GM18498 (cell line): Measurements from ENCODE around the gene ATOH7.
"Not testable (repeated sequence)": the region's sequence is repeated elsewhere in the genome, so short reads cannot be mapped to it uniquely, and the experiment has no call there.

Experiments
- ATAC-seq: cut with Tn5 transposase; IDR thresholded peaks from one replicate; pipeline ENCODE4 v1.9.1; 2021; ENCODE audit warnings: mild to moderate bottlenecking, moderate library complexity; ENCODE audit not compliant: unreplicated experiment

Gene ATOH7

GRCh38 chr10:68238371-68238770 lies 6.5 kb upstream of the ATOH7 start:
- ATAC-seq = no peak

- ATAC-seq = no peak
Measured at GRCh38 chr10:68237173-68237572, 5.3 kb upstream of the ATOH7 start.

- no peak for ATAC-seq
Measured at GRCh38 chr10:68235581-68235980, 3.7 kb upstream of the ATOH7 start.

GRCh38 chr10:68235111-68235510 lies 3.2 kb upstream of the ATOH7 start:
- ATAC-seq = no peak

GRCh38 chr10:68233046-68233445 lies 1.1 kb upstream of the ATOH7 start:
- ATAC-seq = no peak

- ATAC-seq = peak; percentile 89
Measured at GRCh38 chr10:68231106-68231816, 652 bp downstream of the ATOH7 start.

- no peak for ATAC-seq
Measured at GRCh38 chr10:68230268-68230667, 1.6 kb downstream of the ATOH7 start.

GRCh38 chr10:68224810-68225209 lies 7.1 kb downstream of the ATOH7 start:
- no peak for ATAC-seq

GRCh38 chr10:68223535-68224165 lies 8.3 kb downstream of the ATOH7 start:
- no peak for ATAC-seq

GRCh38 chr10:68222391-68222790 lies 9.5 kb downstream of the ATOH7 start:
- ATAC-seq = no peak

- ATAC-seq = no peak
Measured at GRCh38 chr10:68221196-68221595, 10.7 kb downstream of the ATOH7 start.

GRCh38 chr10:68218786-68219185 lies 13.1 kb downstream of the ATOH7 start:
- ATAC-seq = no peak

- no peak for ATAC-seq
Measured at GRCh38 chr10:68212721-68213352, 19.1 kb downstream of the ATOH7 start.

GRCh38 chr10:68211669-68212068 lies 20.2 kb downstream of the ATOH7 start:
- no peak for ATAC-seq

- no peak for ATAC-seq
Measured at GRCh38 chr10:68208424-68209042, 23.4 kb downstream of the ATOH7 start.

GRCh38 chr10:68202960-68203353 lies 29.0 kb downstream of the ATOH7 start:
- ATAC-seq = no peak

- ATAC-seq = no peak
Measured at GRCh38 chr10:68196701-68197100, 35.2 kb downstream of the ATOH7 start.

- not testable (repeated sequence) for ATAC-seq
Measured at GRCh38 chr10:68195776-68196175, 36.1 kb downstream of the ATOH7 start.

- no peak for ATAC-seq
Measured at GRCh38 chr10:68194290-68194689, 37.6 kb downstream of the ATOH7 start.

GRCh38 chr10:68192113-68192512 lies 39.8 kb downstream of the ATOH7 start:
- no peak for ATAC-seq

- no peak for ATAC-seq
Measured at GRCh38 chr10:68188835-68189234, 43.1 kb downstream of the ATOH7 start.

GRCh38 chr10:68185085-68185484 lies 46.8 kb downstream of the ATOH7 start:
- no peak for ATAC-seq
